NOMO-1 (cell line): ENCODE data around the gene SERPINE1.

Experiments
- DNase-seq, 2 experiments: peaks; one replicate each; lab custom pipeline; 2025; ENCODE audit not compliant: unreplicated experiment in 2 of 2; lab: John Stamatoyannopoulos, UW

SERPINE1 gene

DNA sequence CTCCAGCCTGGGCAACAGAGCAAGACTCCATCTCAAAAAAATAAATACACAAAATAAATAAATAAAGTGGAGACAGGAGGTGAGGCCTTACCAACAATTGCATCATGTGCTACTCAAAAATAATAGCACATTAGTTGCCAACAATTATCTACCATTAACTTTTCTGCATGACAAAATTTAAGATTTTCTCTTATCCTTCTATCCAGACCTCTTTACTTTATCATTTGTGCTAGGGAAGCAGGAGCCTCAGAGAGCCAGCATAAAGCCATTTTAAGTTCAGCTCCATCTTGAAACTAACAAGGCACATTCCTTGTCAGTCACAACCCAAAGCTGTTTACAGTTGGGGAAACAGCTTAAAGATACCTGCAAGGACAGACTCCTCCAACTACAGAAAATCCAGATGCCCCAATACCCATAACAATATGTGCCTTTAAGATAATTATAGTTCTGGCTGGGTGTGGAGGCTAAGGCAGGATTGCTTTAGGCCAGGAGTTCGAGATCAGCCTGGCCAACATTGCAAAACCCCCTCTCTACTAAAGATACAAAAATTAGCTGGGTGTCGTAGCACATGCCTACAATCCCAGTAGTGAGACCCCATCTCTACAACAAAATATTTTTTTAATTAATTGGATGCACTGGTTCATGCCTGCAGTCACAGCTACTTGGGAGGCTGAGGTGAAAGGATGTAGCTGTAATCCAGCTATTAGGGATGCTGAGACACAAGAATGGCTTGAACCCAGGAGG is 25.2 kb downstream of the SERPINE1 start:
- no peak for DNase-seq

DNA sequence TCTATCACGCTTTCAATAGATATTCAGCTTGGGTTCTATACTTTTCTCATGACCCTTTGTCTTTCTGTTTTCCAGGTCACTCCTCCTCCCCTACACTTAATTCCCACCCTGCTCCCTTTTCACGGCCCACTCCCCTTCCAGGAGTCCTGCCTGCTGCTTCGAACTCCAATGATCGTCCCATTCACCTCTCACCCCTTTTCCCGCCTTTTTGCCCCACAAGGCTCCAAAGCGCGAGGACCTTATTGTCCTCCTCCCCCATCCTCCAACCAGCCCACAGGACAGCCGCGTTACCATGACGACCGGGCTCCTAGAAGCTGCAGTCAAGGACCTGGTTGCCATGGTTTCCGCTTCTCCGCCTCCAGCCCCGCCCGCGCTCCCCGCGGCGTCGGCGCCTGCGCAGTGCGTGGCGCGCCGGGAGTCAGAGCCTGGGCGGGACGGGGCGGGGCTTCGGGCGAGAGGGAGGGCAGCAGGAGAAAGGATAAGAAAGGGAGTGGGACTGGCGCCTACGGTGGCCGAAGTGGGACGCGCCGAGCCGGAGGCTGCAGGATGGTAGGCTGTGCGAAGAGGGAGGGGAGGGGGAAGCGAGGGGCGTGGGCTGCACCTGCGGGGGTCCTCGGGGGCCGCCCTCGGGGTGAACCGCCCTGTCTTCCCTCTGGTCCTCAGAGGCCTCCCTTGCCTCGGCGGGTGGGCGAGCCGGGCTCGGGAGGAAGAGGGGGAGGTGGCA is 27.2 kb downstream of the SERPINE1 start, which contains the start of gene AP1S1:
Gene AP1S1, plus strand, starts transcription at position 508 of the 724 bp plus-strand sequence. Its CDS starts 39 bp downstream, at position 547.
- DNase-seq: peak; percentile 87 to 94

DNA sequence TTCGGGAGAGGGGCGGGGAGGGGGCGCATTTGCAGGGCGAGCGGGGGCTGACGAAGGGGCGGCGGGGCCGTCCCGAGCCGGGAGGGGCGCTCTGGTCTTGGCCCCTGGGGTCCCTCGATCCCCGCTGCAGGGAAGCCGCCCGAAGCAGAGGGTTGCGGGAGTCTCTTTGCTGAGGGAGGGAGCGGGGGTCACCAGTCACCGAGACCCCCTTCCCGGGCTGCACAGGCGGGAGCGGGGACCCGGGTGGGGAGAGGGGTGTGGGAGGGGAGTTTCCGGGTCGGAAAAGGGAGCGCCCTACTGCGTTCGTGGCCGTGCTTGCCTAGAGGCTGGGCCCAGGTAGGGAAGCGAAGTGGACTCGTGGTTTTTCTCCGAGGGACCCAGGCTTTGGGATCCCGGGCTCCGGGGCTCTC is 27.8 kb downstream of the SERPINE1 start:
- no peak for DNase-seq

DNA sequence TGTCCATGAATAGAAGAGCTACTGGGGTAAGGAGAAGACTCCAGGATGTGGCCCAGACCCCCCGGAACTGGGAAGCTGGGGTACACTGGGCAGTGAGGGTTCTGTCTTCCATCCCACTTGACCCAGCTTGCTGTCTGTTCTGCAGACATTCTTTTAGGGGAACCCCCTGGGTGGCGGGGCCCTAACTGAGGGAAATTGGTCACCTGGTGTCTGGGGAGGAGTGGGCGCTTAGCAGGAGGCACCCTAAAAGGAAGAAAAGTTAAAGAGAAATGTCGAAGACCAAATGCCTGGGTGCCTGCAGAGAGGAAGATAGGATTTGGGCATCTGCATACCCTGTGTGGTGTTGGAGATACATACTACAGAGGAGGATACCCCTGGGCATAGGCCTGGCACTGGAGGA is 28.4 kb downstream of the SERPINE1 start:
- no peak for DNase-seq

DNA sequence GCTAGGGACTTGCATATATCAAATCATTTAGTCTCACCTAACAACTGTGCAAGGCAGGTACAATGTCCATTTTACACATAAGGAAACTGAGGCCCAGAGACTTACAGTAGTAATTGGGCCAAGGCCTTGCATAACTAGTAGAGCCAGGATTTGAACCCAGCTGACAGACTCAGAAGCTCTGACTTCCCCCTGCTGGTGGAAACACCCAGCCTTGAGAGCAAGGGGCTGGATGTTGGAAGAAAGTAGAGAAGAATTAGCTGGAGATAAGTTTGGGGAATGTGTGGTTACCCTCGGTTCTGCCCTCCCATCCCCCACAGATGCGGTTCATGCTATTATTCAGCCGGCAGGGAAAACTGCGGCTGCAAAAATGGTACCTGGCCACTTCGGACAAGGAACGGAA is 29.4 kb downstream of the SERPINE1 start:
- no peak for DNase-seq

DNA sequence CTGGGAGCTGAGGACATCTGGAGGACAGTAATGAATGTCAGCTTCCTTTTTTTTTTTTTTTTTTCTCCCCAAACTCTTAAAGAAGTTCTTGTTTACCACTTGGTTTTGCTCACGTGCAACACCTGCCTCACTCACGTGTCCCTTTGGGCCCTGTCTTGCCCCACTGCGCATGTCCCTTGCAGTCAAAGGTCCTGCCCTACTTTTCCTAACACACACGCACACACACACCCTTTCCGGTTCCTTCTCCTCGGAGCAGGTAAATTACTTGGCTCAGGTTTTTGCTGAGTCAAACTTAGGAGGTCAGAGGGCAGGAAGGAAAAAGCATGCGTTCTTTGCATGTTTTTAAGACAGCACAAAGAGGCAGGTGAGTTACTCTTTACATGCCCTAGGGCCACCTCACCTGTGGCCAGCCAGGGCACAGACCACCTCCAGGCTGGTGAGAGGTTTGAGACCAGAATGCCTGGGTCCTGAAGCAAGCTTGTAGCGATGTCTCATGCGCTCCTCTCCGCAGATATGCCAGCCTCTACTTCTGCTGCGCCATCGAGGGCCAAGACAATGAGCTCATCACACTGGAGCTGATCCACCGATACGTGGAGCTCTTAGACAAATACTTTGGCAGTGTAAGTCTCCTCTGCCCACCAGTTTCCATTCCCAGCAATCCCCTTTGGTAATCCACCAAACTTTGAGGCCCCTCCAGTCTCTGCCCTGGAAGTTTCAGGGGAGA is 30.1 kb downstream of the SERPINE1 start:
- no peak for DNase-seq

DNA sequence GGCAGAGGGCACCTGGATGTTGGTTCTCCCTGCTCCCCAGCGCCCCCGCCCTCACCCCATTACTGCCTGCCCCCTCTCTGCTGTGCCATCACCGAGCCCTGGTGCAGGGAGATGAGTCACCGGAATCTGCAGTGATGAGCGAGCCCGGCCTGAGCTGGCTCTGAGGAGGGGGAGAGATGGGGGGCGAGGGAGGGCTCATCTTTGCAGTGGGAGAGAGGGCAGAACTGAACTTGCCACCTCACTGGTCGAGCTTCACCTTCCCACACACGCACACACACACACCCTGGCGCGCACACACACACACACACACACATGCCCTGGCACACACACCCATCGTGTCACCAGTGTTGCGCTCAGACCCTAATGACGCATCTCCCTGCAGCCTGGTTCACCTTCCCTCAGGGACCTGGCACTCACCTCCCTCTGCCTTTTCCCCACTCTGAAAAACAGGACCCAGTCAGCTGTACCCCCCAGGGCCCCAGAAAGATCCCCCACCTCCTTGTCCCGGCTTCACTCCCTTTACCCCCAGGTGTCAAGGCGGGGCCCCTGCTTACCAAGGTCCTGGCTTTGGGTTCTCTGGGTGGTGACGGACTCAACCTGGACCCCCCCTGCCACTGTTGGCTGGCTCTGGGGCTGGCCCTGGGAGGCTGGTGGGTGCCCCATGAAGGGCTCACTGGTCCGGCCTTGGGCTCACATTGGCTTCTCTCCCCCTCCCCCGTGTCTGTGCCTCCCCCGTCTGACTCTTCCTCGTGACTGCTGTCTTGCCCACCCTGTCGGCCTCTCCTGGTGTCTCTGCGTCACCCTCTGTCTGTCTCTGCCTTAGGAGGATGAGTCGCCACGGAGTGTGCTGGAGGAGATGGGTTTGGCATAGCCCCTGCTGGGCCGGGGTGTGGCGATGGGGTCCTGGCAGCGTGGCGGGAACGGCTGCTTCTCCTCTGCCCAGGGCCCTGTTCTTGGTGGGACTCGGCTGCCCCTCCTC is 33.1 kb downstream of the SERPINE1 start:
- no peak for DNase-seq

DNA sequence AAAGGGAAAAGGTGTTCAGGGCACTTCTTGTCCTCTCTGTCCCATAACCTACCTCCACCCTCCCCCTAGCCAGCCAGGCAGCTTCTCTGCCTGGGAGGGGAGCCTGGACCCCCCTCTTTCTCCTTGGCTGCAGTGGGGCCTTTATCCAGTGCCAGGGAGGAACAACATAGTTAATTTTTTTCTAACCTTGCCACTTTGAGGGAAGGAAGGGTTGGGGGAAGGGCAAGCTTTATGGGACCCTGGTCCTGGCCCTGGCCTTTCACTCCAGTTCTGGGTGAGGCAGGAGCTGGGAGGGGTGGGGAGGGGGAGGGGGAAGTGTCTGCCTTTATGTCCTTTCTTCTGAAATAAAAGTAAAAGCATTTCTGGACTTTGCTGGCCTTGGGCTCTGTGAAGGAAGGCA is 34.0 kb downstream of the SERPINE1 start:
- DNase-seq: no peak

DNA sequence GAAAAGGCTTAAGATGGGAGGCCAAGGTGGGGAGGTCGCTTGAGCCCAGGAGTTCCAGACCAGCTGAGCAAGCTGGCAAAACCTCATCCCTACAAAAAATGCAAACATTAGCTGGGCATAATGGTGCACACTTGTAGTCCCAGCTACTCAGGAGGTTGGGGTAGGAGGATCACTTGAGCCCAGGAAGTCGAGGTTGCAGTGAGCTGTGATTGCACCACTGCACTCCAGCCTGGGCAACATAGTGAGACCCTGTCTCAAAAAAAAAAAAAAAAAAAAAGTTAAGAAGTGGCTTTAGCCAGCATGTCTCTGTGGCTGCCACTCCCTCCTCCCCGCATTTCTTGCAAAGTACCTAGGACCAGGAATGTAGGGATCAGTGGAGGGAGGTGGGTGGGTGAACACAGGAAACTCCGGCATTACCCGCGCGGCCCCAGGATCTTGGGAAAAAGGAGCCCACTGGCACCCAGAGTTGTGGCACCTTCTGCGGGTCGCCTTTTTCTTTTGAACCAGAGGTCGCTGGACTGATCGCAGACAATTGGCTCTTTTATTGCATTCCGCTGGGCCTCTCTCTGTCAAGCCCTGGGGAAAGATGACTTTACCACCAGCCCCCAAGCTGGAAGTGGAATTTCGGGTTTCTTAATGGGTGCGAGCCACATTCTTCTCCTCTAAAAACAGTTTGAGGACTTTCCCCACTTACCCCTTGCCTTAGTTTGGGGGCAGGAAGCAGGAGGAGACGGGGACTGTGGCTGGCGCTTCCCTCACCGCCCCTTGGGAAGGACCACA is 35.0 kb downstream of the SERPINE1 start:
- no peak for DNase-seq

DNA sequence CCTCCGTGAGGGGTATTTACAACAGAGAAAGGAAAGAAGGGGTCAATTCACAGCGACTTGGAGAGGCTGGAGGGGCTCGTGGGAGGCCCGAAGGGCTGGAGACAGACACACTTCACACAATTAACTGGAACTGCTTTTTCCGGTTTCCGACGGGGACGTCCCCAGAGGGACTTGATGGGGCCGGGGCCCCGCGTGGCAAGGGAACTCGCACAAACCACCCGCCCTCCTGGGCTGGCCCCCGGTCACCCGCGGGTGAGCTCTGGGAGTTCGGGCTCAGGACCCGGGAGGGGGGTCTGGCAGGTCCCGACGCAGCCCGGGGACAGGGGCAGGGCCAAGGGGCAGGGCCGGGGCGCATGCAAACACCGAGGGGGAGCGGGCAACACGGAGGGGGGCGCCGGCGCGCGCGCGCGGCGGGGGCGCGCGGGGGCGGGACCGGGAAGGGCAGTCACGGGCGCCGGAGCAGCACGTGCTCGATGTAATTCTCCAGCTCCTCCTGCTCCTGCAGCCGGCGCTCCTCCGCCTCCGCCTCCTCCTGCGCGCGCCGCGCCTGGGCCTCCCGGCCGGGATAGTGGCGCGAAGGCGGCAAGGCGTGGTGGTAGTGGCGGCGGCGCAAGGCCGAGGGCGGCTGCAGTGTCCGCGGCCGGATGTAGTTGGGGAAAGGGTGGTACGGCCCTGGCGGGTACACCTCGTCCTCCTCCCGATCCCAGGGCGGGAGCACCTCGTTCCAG is 35.8 kb downstream of the SERPINE1 start:
- peak; percentile 28 to 43 for DNase-seq

DNA sequence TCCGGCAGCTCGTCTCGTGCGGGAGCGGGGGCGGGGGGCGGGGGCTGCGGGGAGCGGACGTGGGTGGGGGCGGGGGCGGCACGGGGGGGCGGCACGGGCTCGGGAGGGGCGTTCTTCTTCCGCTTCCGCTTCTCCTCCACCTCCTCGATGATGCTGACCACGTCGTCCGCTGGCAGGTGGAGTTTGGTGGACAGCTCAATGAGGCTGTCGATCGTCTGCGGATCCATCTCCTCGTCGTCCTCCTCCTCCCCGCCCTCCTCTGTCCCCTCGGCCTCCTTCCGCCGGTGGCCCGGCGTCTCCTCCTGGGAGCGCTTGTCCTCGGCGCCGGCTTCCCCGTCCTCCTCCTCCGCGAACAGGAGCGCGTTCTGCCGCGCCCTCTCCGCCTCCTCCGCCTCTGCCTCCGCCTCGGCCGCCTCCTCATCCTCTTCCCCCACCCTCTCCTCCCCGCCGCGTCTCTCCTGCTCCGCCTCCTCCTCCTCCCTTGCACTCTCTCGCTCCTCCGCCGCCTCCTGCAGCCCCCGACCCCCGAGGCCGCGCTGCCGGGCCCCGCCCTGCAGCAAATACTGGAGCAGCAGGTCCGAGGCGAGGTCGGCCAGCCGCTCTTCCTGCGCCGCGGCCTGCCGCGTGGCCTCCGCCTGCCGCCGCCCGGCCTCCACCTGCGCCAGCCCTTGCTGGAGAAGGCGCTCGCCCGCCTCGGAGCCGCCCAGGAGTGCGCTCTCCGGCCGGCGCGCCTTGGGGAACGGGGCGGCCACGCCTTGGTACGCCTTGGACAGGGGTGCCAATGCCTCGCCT is 36.6 kb downstream of the SERPINE1 start:
- DNase-seq: peak in 1 of 2 experiments; percentile 34

DNA sequence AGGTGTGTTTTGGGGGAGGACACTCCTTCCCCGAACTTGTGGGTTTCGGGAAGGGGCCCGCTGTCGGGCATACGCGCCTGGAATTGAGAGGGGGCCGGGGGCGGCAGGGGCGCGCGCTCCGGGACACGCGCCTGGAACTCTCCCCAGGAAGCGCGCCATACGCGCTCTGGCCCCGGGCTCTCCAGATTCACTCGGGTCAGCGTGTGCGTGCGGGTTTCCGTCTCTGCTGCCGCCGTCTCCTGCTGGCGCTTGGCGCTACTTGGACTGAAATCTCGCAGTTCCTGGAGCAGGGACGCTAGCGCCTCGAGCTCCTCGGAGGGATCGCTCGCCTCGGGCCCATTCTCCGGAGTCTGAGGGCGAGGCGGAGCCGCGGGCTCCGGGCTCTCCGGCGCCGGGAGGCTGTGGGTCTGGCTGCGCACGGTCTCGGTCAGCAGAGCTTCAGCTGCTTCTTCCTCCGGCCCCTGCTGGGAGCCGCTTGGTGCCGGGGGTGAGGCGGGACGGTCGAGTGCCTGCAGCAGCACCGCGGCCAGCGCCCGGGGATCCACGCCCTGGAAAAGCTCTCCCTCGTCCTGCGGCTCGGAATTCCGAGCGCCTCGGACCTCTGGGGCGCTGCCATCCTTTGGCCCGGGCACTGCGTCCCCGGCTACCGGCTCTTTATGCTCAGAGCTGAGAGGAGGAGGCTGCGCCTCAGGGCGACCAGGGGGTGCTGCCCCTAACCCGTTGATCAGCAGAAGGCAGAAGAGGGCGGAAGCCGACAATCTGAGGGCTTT is 37.4 kb downstream of the SERPINE1 start:
- DNase-seq: no peak

DNA sequence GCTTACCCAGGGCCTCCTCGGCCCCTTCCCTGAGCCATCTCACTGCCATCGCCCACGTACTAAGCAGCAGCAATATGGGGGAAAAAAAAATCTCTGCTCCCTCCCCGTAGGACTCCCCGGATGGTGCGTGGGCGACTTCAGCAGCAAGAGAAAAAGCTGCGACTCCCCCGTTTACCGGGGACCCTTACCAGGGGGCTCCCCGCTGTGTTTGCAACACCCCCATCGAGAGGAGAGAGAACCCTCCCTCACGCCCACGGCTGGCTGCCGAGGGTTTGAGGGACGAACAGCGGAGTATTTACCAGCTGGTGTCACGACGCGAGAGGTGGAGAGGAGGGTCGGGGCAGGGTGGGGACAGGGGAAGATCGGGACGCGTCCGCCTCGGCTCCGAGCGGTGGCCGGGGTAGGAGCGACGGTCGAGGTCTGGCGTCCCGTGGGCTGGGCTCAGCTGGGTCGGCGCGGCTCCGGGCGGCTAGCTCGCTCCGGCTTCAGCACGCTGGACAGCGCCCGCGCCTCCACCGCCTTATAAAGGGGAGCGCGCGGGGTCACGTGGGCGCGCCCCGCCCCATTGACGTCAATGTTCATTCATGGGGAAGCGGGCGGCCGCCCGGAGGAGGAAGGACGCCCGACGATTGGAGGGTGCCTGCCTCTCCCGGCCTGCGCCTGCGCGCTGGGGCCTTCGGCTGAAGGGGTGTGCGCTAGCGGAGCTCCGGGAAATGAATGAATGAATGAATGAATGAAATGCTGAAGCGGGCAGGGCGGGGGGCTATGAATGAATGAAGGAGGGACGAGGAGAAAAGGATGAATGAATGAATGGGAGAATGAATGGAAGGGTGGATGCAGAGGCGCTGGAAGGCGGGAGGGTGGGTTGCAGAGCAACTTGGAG is 38.4 kb downstream of the SERPINE1 start, which contains the start of gene VGF:
Gene VGF, minus strand, starts transcription at position 495 of the 883 bp plus-strand sequence. CDS start 726 bp downstream, outside the sequence.
- peak; percentile 97 to 98 for DNase-seq

DNA sequence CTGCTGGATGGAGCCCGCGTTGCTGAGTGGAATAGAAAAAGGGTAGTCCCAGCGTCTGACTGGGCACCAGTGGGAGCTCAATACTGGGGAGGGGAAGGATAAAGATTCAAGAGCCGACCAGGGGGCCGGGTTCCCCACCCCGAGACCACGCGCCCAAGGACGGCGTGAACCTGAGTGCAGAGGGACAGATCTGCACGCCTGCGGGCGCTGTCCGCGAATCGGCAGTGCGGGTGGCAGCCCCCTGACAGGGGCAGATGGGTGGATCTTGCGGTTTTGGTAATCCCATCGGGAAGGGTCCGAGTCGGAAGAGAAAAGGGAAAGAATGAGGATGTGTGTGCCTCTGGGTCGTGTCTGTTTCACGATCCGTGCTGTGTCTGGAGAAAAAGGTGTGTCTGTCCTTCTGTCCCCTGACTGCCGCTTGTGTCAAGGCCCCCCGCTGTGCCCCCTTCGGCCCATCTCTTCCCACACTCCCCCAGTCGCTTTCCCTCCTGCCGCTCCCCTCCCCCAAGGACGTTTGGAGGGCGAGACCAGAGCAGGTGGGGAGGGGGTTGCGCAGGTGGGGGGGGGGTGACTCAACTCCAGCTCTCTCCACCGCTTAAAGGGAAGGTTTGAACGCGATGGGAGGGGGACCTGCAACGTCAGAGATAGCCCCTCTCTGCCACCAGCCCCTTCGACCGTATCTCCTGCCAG is 39.2 kb downstream of the SERPINE1 start:
- no peak for DNase-seq

DNA sequence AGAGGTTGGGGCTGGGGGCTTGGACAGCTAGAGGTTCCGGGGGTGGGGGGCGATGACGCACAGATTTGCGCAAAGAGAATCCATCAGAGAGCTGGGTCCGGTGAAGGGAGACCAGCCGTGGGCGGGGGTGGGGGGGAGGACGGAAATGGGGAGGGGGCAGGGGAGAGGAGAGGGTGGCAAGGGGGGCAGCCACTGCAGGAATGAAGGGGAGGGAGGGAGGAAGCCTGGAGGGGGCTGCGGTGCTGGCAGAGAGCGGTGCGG is 39.7 kb downstream of the SERPINE1 start:
- DNase-seq: no peak
